Measurements from ENCODE around the gene CDC25C.

Gene CDC25C

DNA sequence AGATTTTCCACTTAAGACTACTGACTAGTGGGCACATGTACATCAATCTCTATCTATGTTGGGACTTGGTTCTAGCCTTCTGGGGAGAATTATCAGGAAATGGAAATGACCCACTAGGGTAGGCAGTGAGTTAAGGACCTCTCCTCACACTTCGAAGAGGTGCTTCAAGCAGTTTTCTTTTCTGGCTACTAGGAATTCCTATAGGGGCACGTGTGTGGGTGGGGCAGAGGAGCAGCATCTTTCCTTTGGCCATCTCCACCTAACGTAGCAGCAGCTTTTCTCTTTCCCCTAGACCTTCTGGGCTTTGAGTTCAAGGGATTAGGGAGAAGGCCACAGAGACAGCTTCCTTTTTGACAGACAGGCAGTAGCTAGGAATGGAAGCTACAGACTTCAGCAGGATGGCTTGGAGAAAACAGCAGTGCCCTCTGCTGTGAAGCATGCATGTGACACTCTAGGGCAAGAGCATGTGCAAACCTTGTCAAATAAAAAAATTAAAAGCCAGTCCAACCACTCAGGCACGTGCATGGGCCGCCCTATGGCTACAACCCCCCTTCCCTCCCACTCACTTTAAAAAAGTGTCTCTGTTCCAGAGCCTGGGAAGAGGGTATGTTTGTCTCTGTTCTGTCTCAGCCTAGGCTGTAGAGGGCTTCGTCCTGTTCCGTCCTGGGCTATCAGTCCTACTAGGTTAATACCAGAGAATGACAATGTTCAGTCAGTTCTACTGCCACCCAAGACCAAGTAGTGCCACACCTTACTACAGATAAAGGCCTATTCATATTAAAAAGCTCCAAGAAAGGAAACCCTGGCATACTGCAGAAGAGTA, 48.5 kb downstream of the CDC25C start:
- no peak overlapping the region for H3K4me3 ChIP-seq (ENCODE audit: low read length)
- H3K9me3 ChIP-seq (ENCODE audit: low read length), result no peaks in the 10 kb centered on the region
- no peaks in the 10 kb centered on the region for H3K27me3 ChIP-seq (ENCODE audit: insufficient read depth, low read length)
- no peak overlapping the region for H2AFZ ChIP-seq (ENCODE audit: low read depth, low read length)
- H3K4me1 ChIP-seq (ENCODE audit: insufficient read depth, low read length), result no peaks in the 10 kb centered on the region
- H3K36me3 ChIP-seq (ENCODE audit: insufficient read depth, low read length), result peaks cover 23% of the 10 kb centered on the region

DNA sequence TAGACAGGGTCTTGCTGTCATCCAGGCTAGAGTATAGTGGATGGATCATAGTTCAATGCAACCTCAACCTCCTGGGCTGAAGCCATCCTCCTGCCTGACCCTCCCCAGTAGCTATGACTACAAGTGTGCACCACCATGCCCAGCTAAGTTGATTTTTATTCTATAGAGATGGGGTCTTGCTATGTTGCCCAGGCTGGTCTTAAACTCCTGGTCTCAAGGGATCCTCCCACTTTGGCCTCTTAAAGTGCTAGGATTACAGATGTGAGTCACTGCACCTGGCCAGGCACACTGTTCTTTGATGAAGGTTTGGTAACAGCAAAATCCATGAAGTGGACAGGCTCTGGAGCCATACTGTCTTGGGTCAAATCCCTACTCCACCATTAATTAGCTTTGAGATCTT, 50.7 kb downstream of the CDC25C start:
- Histone ChIP-seq H3K36me3 (ENCODE audit: insufficient read depth, low read length) (peaks cover 15% of the 10 kb centered on the region), H2AFZ (ENCODE audit: low read depth, low read length) (no peak overlapping the region), H3K4me3 (ENCODE audit: low read length) (no peak overlapping the region), H3K9me3 (ENCODE audit: low read length) (no peaks in the 10 kb centered on the region), H3K4me1 (ENCODE audit: insufficient read depth, low read length) (no peaks in the 10 kb centered on the region), H3K27me3 (ENCODE audit: insufficient read depth, low read length) (peaks cover 3% of the 10 kb centered on the region)

DNA sequence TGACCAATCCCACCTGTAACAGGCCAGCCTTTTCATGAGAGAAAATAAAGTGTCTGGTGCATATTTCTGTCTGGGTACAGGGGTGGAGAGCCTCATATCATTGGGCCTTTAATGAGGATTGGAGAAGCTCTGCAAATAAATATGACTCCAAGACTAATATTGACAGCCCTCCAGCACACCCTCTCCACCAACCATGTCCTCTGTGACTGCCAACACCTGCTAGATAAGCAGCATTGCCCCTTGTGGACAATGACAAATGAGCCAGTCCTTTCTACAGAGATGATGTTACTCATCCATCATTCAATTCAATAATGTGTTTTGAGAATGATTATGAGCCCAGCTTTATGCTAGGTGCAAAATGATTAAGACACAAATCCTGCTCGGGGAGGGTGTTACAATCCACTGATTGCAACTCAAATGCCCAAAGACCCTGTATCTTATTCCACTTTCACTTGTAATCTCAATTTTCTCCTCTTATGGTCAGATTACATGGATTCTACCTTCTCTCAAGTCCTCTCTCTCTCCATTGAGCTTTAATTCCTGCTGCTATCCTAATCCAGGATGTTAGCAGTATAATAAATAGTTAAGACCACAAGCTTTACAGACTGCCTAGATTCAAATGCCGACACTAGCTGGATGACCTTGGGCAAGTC, 55.1 kb downstream of the CDC25C start:
- no peaks in the 10 kb centered on the region for H3K36me3 ChIP-seq (ENCODE audit: insufficient read depth, low read length)

DNA sequence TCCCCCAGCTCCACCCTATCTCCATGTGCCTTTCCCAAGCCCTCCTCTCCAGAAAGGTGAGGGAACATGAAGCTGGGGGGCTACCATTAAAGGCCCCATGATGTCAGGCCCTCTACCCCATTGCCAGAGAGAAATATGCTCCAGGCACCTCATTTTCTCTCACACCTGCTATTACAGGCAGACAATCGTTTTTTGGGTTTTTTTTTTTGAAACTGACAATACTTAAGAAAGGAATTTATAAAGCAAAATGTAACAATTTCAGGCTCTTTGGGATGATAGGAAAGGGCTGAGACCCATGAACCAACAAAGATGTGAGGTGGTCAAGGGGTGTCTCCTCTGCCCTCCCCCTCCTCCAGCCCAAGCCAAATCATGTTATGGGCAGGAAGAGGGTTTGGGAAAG, 55.7 kb downstream of the CDC25C start:
- Histone ChIP-seq H3K4me3 (ENCODE audit: low read length) (no peak overlapping the region), H2AFZ (ENCODE audit: low read depth, low read length) (no peak overlapping the region), H3K9me3 (ENCODE audit: low read length) (no peaks in the 10 kb centered on the region), H3K36me3 (ENCODE audit: insufficient read depth, low read length) (no peaks in the 10 kb centered on the region), H3K27me3 (ENCODE audit: insufficient read depth, low read length) (peaks cover 33% of the 10 kb centered on the region), H3K4me1 (ENCODE audit: insufficient read depth, low read length) (peaks cover 5% of the 10 kb centered on the region)

More for the DNA sequence above, 55.1 kb downstream of the CDC25C start:
- Histone ChIP-seq H3K4me3 (ENCODE audit: low read length) (no peak overlapping the region), H3K4me1 (ENCODE audit: insufficient read depth, low read length) (peaks cover 5% of the 10 kb centered on the region), H2AFZ (ENCODE audit: low read depth, low read length) (no peak overlapping the region), H3K27me3 (ENCODE audit: insufficient read depth, low read length) (peaks cover 33% of the 10 kb centered on the region), H3K9me3 (ENCODE audit: low read length) (no peaks in the 10 kb centered on the region)

DNA sequence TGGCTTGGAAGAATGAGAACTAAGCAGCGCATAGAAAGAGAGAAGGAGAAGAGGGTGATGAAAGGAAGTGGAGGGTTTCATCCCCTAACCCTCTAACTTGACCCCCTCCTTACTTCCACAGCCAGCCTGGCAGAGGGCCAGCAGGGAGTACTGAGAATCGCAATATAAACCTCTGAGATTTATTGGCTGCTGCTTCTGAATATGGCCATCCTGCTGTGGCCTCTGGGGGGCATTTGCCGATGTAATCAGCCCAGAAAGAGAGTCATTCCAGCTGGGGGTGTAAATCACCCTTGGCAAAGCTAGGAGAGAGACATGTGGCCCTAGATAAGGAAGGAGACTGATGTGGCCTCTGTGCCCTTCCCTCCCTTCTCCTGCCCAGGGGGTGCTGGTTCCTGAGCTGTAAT, 56.2 kb downstream of the CDC25C start:
- no peaks in the 10 kb centered on the region for H3K36me3 ChIP-seq (ENCODE audit: insufficient read depth, low read length)
- no peak overlapping the region for H2AFZ ChIP-seq (ENCODE audit: low read depth, low read length)
- no peak overlapping the region for H3K4me3 ChIP-seq (ENCODE audit: low read length)
- peaks cover 33% of the 10 kb centered on the region for H3K27me3 ChIP-seq (ENCODE audit: insufficient read depth, low read length)
- H3K4me1 ChIP-seq (ENCODE audit: insufficient read depth, low read length), result peaks cover 5% of the 10 kb centered on the region
- no peaks in the 10 kb centered on the region for H3K9me3 ChIP-seq (ENCODE audit: low read length)

DNA sequence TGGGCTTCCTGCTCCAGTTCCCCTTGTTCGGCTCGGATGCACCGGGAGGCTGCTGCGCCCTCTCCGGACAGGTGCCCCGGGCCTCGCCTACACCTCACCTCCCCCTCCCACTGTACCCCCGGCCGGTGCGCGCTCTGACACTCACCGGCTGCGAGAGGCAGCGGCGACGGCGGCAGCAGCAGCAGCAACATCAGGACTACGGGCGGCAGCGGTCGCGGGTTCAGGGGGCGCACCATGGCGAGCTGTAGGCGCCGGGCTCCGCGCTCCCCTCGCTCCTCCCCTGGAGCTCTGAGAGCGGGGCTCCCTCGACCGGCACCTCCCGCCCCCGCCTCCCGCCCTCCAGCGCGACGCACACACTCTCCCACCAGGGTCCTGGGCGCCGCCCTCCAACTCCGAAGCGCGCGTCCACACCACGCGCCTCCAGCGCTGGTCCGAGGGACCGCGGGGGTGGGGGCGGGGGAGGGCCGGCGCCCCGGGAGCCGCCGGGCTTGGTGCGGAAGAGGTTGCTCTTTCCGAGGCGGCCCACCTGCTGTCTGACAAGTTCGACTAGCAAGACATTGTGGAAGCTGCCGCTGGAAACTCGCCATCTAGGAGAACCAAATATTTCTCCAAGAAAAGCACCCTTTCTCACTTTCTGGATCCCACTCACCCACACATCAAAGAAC, 57.3 kb downstream of the CDC25C start, which contains the start of gene GFRA3:
GFRA3 (minus strand) TSS at position 433 of the 665 bp plus-strand sequence; CDS start at position 236, 197 bp downstream.
- Histone ChIP-seq H3K4me1 (ENCODE audit: insufficient read depth, low read length) (peaks cover 5% of the 10 kb centered on the region), H3K4me3 (ENCODE audit: low read length) (peak within 1 kb of the TSS; percentile 37), H3K27me3 (ENCODE audit: insufficient read depth, low read length) (peaks cover 33% of the 10 kb centered on the region), H3K9me3 (ENCODE audit: low read length) (no peaks in the 10 kb centered on the region), H3K36me3 (ENCODE audit: insufficient read depth, low read length) (no peaks in the 10 kb centered on the region), H2AFZ (ENCODE audit: low read depth, low read length) (peak within 1 kb of the TSS; percentile 56)

DNA sequence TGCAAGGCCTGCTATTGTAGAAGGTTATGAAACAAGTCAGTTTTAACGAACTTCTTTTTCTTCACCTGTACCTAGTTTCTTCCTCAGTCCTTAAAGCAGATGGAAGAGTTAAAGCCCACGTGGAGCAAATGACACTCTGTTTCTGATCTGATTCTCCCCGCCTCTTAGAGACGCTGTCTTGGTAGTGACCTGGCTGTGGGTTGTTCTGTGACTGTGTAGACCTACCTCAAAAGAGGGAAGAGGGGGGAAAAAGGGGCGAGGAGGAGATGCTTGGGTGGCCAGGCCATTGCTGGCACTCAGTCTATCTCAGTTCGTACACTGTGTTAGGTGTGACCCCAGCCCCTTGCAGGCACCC, 57.8 kb downstream of the CDC25C start:
- Histone ChIP-seq H3K4me3 (ENCODE audit: low read length) (peak overlapping the region; percentile 37), H3K9me3 (ENCODE audit: low read length) (no peaks in the 10 kb centered on the region), H3K4me1 (ENCODE audit: insufficient read depth, low read length) (peaks cover 5% of the 10 kb centered on the region), H2AFZ (ENCODE audit: low read depth, low read length) (peak overlapping the region; percentile 56), H3K36me3 (ENCODE audit: insufficient read depth, low read length) (no peaks in the 10 kb centered on the region), H3K27me3 (ENCODE audit: insufficient read depth, low read length) (peaks cover 33% of the 10 kb centered on the region)

DNA sequence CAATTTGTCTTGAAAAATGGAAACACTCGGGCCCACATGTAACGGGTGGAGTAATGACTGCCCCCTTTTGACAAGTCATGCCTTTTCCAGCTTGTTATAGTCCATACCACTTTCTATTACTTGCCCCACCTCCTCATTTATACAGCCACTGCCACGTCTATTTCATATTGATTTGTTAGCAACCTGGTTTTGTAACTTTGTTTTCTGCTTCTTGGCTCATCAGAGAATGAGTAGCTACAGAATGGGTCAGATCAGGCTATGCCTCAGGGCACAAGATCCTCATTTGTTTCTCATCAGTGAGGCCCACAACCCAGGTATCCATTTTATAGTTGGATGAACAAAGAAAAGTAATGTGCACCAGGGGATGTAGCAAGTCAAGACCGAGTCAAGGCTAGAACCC, 58.9 kb downstream of the CDC25C start:
- H3K9me3 ChIP-seq (ENCODE audit: low read length), result no peaks in the 10 kb centered on the region
- no peak overlapping the region for H2AFZ ChIP-seq (ENCODE audit: low read depth, low read length)
- no peak overlapping the region for H3K4me3 ChIP-seq (ENCODE audit: low read length)
- peaks cover 33% of the 10 kb centered on the region for H3K27me3 ChIP-seq (ENCODE audit: insufficient read depth, low read length)
- H3K4me1 ChIP-seq (ENCODE audit: insufficient read depth, low read length), result peaks cover 5% of the 10 kb centered on the region
- H3K36me3 ChIP-seq (ENCODE audit: insufficient read depth, low read length), result no peaks in the 10 kb centered on the region

DNA sequence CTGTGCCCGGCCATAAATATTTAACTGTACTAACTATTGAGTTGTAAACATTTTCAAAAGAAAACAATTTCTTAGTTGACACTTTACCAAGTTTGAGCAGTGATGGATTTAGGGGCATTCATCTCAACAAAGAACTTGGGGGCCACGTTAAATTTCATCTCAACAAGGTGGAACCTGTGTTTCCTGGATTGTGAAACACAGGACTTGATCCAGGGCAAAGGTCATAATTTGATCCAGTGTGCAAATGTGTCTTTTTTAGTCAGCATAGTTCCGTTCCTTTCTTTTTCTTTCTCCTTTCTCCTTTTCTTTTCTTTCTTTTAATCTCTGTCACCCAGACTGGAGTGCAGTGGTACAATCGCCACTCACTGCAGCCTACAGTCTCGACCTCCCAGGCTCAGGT, 60.3 kb downstream of the CDC25C start:
- Histone ChIP-seq H3K4me1 (ENCODE audit: insufficient read depth, low read length) (peaks cover 5% of the 10 kb centered on the region), H3K4me3 (ENCODE audit: low read length) (no peak overlapping the region), H3K27me3 (ENCODE audit: insufficient read depth, low read length) (peaks cover 33% of the 10 kb centered on the region), H3K36me3 (ENCODE audit: insufficient read depth, low read length) (no peaks in the 10 kb centered on the region), H2AFZ (ENCODE audit: low read depth, low read length) (no peak overlapping the region), H3K9me3 (ENCODE audit: low read length) (no peaks in the 10 kb centered on the region)

DNA sequence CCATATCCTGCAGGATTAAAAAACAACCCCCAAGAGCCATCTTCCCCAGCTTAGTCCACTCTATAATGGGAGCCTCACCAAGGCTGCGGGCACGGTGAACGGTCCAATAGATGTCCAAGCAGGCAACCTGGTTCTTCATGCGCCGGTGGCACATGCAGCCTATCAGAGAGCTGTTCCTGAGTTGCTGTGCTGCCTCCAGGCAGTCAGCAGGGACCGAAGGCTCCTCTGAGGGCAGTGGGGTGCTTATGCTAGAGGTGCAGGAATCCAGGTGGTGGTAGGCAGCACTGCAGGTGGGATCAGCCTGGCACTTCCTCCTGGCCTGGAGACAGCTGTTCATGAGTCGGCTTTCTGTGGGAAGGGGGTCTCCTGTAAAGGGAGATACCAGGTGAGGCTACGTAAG, 67.4 kb downstream of the CDC25C start:
- Histone ChIP-seq H3K4me3 (ENCODE audit: low read length) (no peak overlapping the region), H3K36me3 (ENCODE audit: insufficient read depth, low read length) (no peaks in the 10 kb centered on the region), H3K27me3 (ENCODE audit: insufficient read depth, low read length) (peaks cover 2% of the 10 kb centered on the region), H2AFZ (ENCODE audit: low read depth, low read length) (no peak overlapping the region), H3K4me1 (ENCODE audit: insufficient read depth, low read length) (no peaks in the 10 kb centered on the region), H3K9me3 (ENCODE audit: low read length) (no peaks in the 10 kb centered on the region)

DNA sequence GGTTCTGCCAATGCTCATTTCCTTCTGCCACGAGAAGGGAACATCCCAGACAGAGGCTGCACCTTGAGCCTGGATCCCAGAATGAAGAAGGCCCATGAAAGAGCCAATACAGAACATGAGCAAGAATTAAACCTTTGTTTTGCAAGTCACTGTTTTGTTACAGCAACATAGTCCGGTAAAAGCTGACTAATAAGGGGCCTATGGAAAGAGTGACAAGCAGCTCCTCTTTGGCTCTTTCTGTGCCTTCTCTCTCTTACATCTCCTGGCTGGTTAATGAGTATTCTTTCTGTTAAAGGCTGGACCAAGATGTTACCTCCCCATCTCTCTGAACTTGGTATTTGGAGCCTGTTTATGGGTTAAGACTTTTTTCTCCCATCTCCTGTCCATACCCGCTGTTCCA, 68.0 kb downstream of the CDC25C start:
- H2AFZ ChIP-seq (ENCODE audit: low read depth, low read length), result no peak overlapping the region
- peaks cover 2% of the 10 kb centered on the region for H3K27me3 ChIP-seq (ENCODE audit: insufficient read depth, low read length)
- H3K36me3 ChIP-seq (ENCODE audit: insufficient read depth, low read length), result no peaks in the 10 kb centered on the region
- no peaks in the 10 kb centered on the region for H3K9me3 ChIP-seq (ENCODE audit: low read length)
- H3K4me1 ChIP-seq (ENCODE audit: insufficient read depth, low read length), result no peaks in the 10 kb centered on the region
- H3K4me3 ChIP-seq (ENCODE audit: low read length), result no peak overlapping the region

DNA sequence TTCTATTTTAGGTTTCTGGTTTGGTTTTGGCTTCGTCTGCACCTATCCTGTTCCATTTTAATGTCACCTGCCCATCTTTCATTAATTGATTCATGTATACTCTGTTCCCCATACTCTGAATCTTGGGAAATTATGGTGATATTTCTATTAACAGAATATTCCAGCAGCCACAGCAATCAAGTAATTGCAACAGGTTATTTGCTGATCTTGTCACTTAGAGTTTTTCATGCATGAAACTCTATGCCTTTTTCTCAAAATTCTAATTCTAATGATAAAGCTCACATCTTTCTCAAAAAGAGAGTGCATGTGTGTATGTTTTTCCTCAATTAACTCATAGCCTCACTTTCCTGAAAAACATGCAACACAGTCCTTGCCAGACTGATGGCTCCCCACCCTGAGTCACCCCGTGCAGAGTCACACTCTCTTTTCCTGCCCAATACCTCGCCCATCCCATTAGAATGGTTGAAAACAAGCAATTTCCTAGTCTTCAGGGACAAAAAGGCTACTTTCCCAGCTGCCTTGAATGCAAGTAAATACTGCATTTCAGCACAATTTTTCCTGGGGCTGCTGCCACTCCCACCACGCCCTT, 72.8 kb downstream of the CDC25C start:
- no peak overlapping the region for H2AFZ ChIP-seq (ENCODE audit: low read depth, low read length)
- H3K27me3 ChIP-seq (ENCODE audit: insufficient read depth, low read length), result no peaks in the 10 kb centered on the region
- H3K9me3 ChIP-seq (ENCODE audit: low read length), result no peaks in the 10 kb centered on the region
- H3K36me3 ChIP-seq (ENCODE audit: insufficient read depth, low read length), result no peaks in the 10 kb centered on the region
- H3K4me3 ChIP-seq (ENCODE audit: low read length), result no peak overlapping the region
- H3K4me1 ChIP-seq (ENCODE audit: insufficient read depth, low read length), result no peaks in the 10 kb centered on the region

DNA sequence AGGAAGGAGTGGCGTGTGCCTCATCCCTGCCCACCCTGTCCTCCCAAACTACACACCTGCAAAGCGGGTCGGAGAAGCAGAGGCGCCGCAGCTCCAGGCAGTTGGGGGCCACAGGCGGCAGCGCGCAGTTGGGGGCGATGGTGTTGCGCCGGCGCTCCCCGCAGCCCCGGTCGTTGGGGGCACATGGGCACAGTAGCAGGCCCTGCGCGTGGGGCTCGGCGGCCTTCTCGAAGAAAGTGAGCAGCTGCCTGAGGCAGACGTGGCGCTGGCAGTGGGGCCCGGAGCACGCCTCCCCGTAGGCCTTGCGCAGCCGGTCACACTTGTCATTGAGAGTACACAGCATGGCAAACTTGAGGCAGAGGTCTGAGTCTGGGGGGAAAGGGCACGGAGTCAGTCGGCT, 74.0 kb downstream of the CDC25C start:
- H3K4me1 ChIP-seq (ENCODE audit: insufficient read depth, low read length), result no peaks in the 10 kb centered on the region

More for the DNA sequence above, 74.0 kb downstream of the CDC25C start:
- H3K9me3 ChIP-seq (ENCODE audit: low read length), result no peaks in the 10 kb centered on the region
- H3K4me3 ChIP-seq (ENCODE audit: low read length), result no peak overlapping the region
- no peak overlapping the region for H2AFZ ChIP-seq (ENCODE audit: low read depth, low read length)
- H3K27me3 ChIP-seq (ENCODE audit: insufficient read depth, low read length), result peaks cover 4% of the 10 kb centered on the region
- H3K36me3 ChIP-seq (ENCODE audit: insufficient read depth, low read length), result no peaks in the 10 kb centered on the region

All from neuron (in vitro differentiated cells).